Activated CD4-positive, alpha-beta memory T cell treated with anti-CD3 and anti-CD28 coated beads, Interleukin-2, amount 10 ng/mL, durations not matched to agents 7 days and 5 days (primary cell): ENCODE results near the gene FIBP. TPM values are rescaled to one million over a fixed set of nuclear protein-coding genes. Genes with fewer than 3 reads are reported as not detected.

Source experiments
- CTCF ChIA-PET: fragments of 350-600 bp; sonication (Branson Sonifier 250); formaldehyde crosslinking; loops from one replicate; lab custom pipeline; 2021; ENCODE audit warnings: antibody characterized with exemption, inconsistent platforms; lab: Charles Lee
- POLR2A ChIA-PET: fragments of 350-600 bp; sonication (Branson Sonifier 250); formaldehyde crosslinking; loops from one replicate; lab custom pipeline; 2021; ENCODE audit warnings: antibody characterized with exemption; lab: Charles Lee
- DNase-seq: peaks from one replicate; pipeline ENCODE4 v3.0.0-alpha.2; 2020
- H3K27ac Mint-ChIP-seq: one replicate; pipeline ENCODE4 v1.8.0; 2021; ENCODE audit warnings: mild to moderate bottlenecking, mixed read lengths
- H3K27me3 Mint-ChIP-seq: one replicate; pipeline ENCODE4 v1.8.0; 2021; ENCODE audit warnings: mixed read lengths
- H3K36me3 Mint-ChIP-seq: one replicate; pipeline ENCODE4 v1.8.0; 2021; ENCODE audit warnings: low read depth, mixed read lengths
- H3K4me1 Mint-ChIP-seq: one replicate; pipeline ENCODE4 v1.8.0; 2021; ENCODE audit warnings: mixed read lengths
- H3K4me3 Mint-ChIP-seq: one replicate; pipeline ENCODE4 v1.8.0; 2021; ENCODE audit warnings: mild to moderate bottlenecking, mixed read lengths
- H3K9me3 Mint-ChIP-seq: one replicate; pipeline ENCODE4 v1.8.0; 2021; ENCODE audit warnings: mixed read lengths
- total RNA-seq, 2 experiments: library from RNA; stranded (reverse); gene quantifications; one replicate each; pipeline ENCODE4 v1.2.3, GENCODE V29; 2021

The FIBP gene
- total RNA-seq, 2 experiments from 2014 or later = 71.7 to 77.4 TPM

- H3K27ac Mint-ChIP-seq = peak overlapping the region; percentile 87
- H3K4me3 Mint-ChIP-seq = peak overlapping the region; percentile 93
- H3K9me3 Mint-ChIP-seq = no peaks in the 10 kb centered on the region
- H3K36me3 Mint-ChIP-seq = peaks cover 30% of the 10 kb centered on the region
- no peak for DNase-seq
- peaks cover 35% of the 10 kb centered on the region for H3K4me1 Mint-ChIP-seq
- no peaks in the 10 kb centered on the region for H3K27me3 Mint-ChIP-seq
- POLR2A ChIA-PET = interaction anchor here (1.4 to 3.6 kb wide), 8 partner anchors 7 to 62 kb away, joined by 5 to 41 read pairs (median 12); partner anchors contain the start of genes CCDC85B, CFL1, FIBP and FOSL1
- CTCF ChIA-PET = interaction anchor here (1.4 to 2.8 kb wide), 2 partner anchors 12 to 36 kb away, joined by 3 to 9 read pairs; no protein-coding TSS in a partner anchor
Observed at GRCh38 chr11:65920372-65920802, 32.1 kb upstream of the FIBP start.

- Mint-ChIP-seq H3K27me3 (no peaks in the 10 kb centered on the region), H3K4me3 (peak overlapping the region; percentile 93), H3K27ac (peak overlapping the region; percentile 87), H3K4me1 (peaks cover 39% of the 10 kb centered on the region), H3K36me3 (peaks cover 30% of the 10 kb centered on the region), H3K9me3 (no peaks in the 10 kb centered on the region)
- CTCF ChIA-PET = interaction anchor here (1.4 to 2.8 kb wide), 2 partner anchors 13 to 35 kb away, joined by 3 to 9 read pairs; no protein-coding TSS in a partner anchor
- POLR2A ChIA-PET = interaction anchor here (1.4 to 3.6 kb wide), 8 partner anchors 8 to 61 kb away, joined by 5 to 41 read pairs (median 12); partner anchors contain the start of genes CCDC85B, CFL1, FIBP and FOSL1
- DNase-seq = peak; percentile 66
Observed at GRCh38 chr11:65919573-65920371, 31.5 kb upstream of the FIBP start.

- POLR2A ChIA-PET = interaction anchor here (1.0 to 3.6 kb wide), 19 partner anchors 9 to 61 kb away, joined by 3 to 50 read pairs (median 8); partner anchors contain the start of genes CCDC85B, CFL1, FIBP and FOSL1
- Mint-ChIP-seq H3K27ac (peak within 1 kb of the TSS; percentile 87), H3K4me1 (peaks cover 42% of the 10 kb centered on the region)
Observed at GRCh38 chr11:65919141-65919572, 30.9 kb upstream of the FIBP start, which contains the start of gene DRAP1. TSS of gene DRAP1 (plus strand) at chr11:65919426. CDS start at chr11:65919502, 76 bp downstream.

GRCh38 chr11:65918211-65919140 is 30.2 kb upstream of the FIBP start, which contains the start of gene C11orf68:
TSS of gene C11orf68 (minus strand) at chr11:65919062. CDS start at chr11:65919031, 31 bp downstream.
- peak within 1 kb of the TSS; percentile 87 for H3K27ac Mint-ChIP-seq
- CTCF ChIA-PET = interaction anchor here (1.2 to 2.8 kb wide), 6 partner anchors 17 to 68 kb away, joined by 3 to 11 read pairs (median 6); partner anchors contain the start of genes CCDC85B, FIBP and MUS81
- H3K4me1 Mint-ChIP-seq = peaks cover 42% of the 10 kb centered on the region
- H3K4me3 Mint-ChIP-seq = peak within 1 kb of the TSS; percentile 93
- POLR2A ChIA-PET = interaction anchor here (0.8 to 3.6 kb wide), 17 partner anchors 9 to 84 kb away, joined by 3 to 50 read pairs (median 8); partner anchors contain the start of genes BANF1, CCDC85B, CFL1 and FIBP
- no peaks in the 10 kb centered on the region for H3K27me3 Mint-ChIP-seq
- no peak for DNase-seq
- H3K36me3 Mint-ChIP-seq = peaks cover 30% of the 10 kb centered on the region
- H3K9me3 Mint-ChIP-seq = no peaks in the 10 kb centered on the region

More at GRCh38 chr11:65919141-65919572, 30.9 kb upstream of the FIBP start, which contains the start of gene DRAP1:
- Mint-ChIP-seq H3K36me3 (peaks cover 30% of the 10 kb centered on the region), H3K9me3 (no peaks in the 10 kb centered on the region), H3K4me3 (peak within 1 kb of the TSS; percentile 93), H3K27me3 (no peaks in the 10 kb centered on the region)
- DNase-seq = peak; percentile 99
- CTCF ChIA-PET = interaction anchor here (1.4 to 2.8 kb wide), 5 partner anchors 13 to 60 kb away, joined by 3 to 11 read pairs (median 7); partner anchors contain the start of genes CCDC85B, FIBP and MUS81

- peaks cover 26% of the 10 kb centered on the region for H3K36me3 Mint-ChIP-seq
- no peaks in the 10 kb centered on the region for H3K9me3 Mint-ChIP-seq
- peaks cover 39% of the 10 kb centered on the region for H3K4me1 Mint-ChIP-seq
- CTCF ChIA-PET = interaction anchor here (0.7 to 2.8 kb wide), 7 partner anchors 16 to 69 kb away, joined by 3 to 11 read pairs (median 6); partner anchors contain the start of genes CCDC85B, FIBP and MUS81
- no peaks in the 10 kb centered on the region for H3K27me3 Mint-ChIP-seq
- POLR2A ChIA-PET = interaction anchor here (0.8 to 3.6 kb wide), 15 partner anchors 9 to 85 kb away, joined by 3 to 50 read pairs (median 10); partner anchors contain the start of genes BANF1, CCDC85B, CFL1 and FIBP
- H3K27ac Mint-ChIP-seq = no peak overlapping the region
- H3K4me3 Mint-ChIP-seq = peak overlapping the region; percentile 93
- DNase-seq = no peak
Observed at GRCh38 chr11:65917434-65918210, 29.4 kb upstream of the FIBP start.

GRCh38 chr11:65917077-65917433 is 28.8 kb upstream of the FIBP start:
- CTCF ChIA-PET = interaction anchor here (0.7 to 2.7 kb wide), 3 partner anchors 29 to 69 kb away, joined by 3 to 7 read pairs (median 4); partner anchors contain the start of genes FIBP and MUS81
- no peak overlapping the region for H3K27ac Mint-ChIP-seq

GRCh38 chr11:65916391-65916790 is 28.1 kb upstream of the FIBP start:
- no peak overlapping the region for H3K27ac Mint-ChIP-seq
- peaks cover 36% of the 10 kb centered on the region for H3K4me1 Mint-ChIP-seq
- peaks cover 17% of the 10 kb centered on the region for H3K36me3 Mint-ChIP-seq
- H3K4me3 Mint-ChIP-seq = peak overlapping the region; percentile 68
- CTCF ChIA-PET = interaction anchor here (2.7 kb wide), 1 partner anchor 57 kb away, joined by 7 read pairs; the partner anchor contains the start of gene MUS81
- DNase-seq = no peak
- no peaks in the 10 kb centered on the region for H3K27me3 Mint-ChIP-seq
- H3K9me3 Mint-ChIP-seq = no peaks in the 10 kb centered on the region
- POLR2A ChIA-PET = interaction anchor here (1.0 to 2.2 kb wide), 4 partner anchors 12 to 25 kb away, joined by 4 to 8 read pairs (median 6); no protein-coding TSS in a partner anchor

More at GRCh38 chr11:65917077-65917433, 28.8 kb upstream of the FIBP start:
- Mint-ChIP-seq H3K4me3 (peak overlapping the region; percentile 68), H3K27me3 (no peaks in the 10 kb centered on the region), H3K36me3 (peaks cover 21% of the 10 kb centered on the region), H3K9me3 (no peaks in the 10 kb centered on the region), H3K4me1 (peaks cover 35% of the 10 kb centered on the region)
- no peak for DNase-seq
- POLR2A ChIA-PET = interaction anchor here (0.8 to 3.6 kb wide), 5 partner anchors 11 to 86 kb away, joined by 3 to 50 read pairs (median 17); partner anchors contain the start of genes BANF1, CCDC85B, FIBP and FOSL1

GRCh38 chr11:65915821-65916251 is 27.6 kb upstream of the FIBP start:
- ChIA-PET POLR2A (interaction anchor here (1.0 to 2.2 kb wide), 4 partner anchors 12 to 25 kb away, joined by 4 to 8 read pairs (median 6); no protein-coding TSS in a partner anchor), CTCF (interaction anchor here (0.5 kb wide), 1 partner anchor 28 kb away, joined by 3 read pairs; the partner anchor contains the start of gene FIBP)
- Mint-ChIP-seq H3K4me3 (no peak overlapping the region), H3K36me3 (peaks cover 16% of the 10 kb centered on the region), H3K9me3 (no peaks in the 10 kb centered on the region), H3K4me1 (peaks cover 34% of the 10 kb centered on the region), H3K27ac (no peak overlapping the region), H3K27me3 (no peaks in the 10 kb centered on the region)
- no peak for DNase-seq

GRCh38 chr11:65915101-65915820 is 27.0 kb upstream of the FIBP start:
- H3K27ac Mint-ChIP-seq = no peak overlapping the region
- peaks cover 29% of the 10 kb centered on the region for H3K4me1 Mint-ChIP-seq
- ChIA-PET CTCF (interaction anchor here (0.5 kb wide), 1 partner anchor 27 kb away, joined by 3 read pairs; the partner anchor contains the start of gene FIBP), POLR2A (interaction anchor here (0.7 to 2.2 kb wide), 6 partner anchors 13 to 24 kb away, joined by 3 to 8 read pairs (median 4); partner anchors contain the start of gene FOSL1)
- no peak for DNase-seq
- H3K9me3 Mint-ChIP-seq = no peaks in the 10 kb centered on the region
- H3K36me3 Mint-ChIP-seq = peaks cover 13% of the 10 kb centered on the region
- no peaks in the 10 kb centered on the region for H3K27me3 Mint-ChIP-seq
- no peak overlapping the region for H3K4me3 Mint-ChIP-seq

GRCh38 chr11:65912845-65913244 is 24.6 kb upstream of the FIBP start:
- ChIA-PET CTCF (interaction anchor here (1.6 to 1.7 kb wide), 2 partner anchors 25 to 28 kb away, joined by 4 to 6 read pairs; partner anchors contain the start of gene FIBP), POLR2A (interaction anchor here (1.3 to 2.7 kb wide), 4 partner anchors 12 to 22 kb away, joined by 4 to 10 read pairs (median 6); partner anchors contain the start of gene CCDC85B)
- H3K4me1 Mint-ChIP-seq = peaks cover 29% of the 10 kb centered on the region
- no peak overlapping the region for H3K27ac Mint-ChIP-seq
- H3K9me3 Mint-ChIP-seq = no peaks in the 10 kb centered on the region
- peaks cover 5% of the 10 kb centered on the region for H3K36me3 Mint-ChIP-seq
- no peak for DNase-seq
- H3K27me3 Mint-ChIP-seq = peaks cover 2% of the 10 kb centered on the region
- no peak overlapping the region for H3K4me3 Mint-ChIP-seq
